Lung (tissue), 12 donors: Measurements from ENCODE around the gene SLC9A7. TPM values are rescaled to one million over a fixed set of nuclear protein-coding genes. Genes with fewer than 3 reads are reported as not detected.

ENCODE experiments used
- ATAC-seq: fragments of 200-7000 bp; cut with Tn5 transposase; one replicate; pipeline ENCODE4 v1.9.1; 2020; ENCODE audit warnings: moderate number of reproducible peaks; ENCODE audit not compliant: insufficient read depth, low FRiP score
- DNase-seq, 3 donors: peaks; one replicate each; pipeline ENCODE4 v3.0.0-alpha.2; 2013 to 2017
- H3K27ac ChIP-seq, 2 donors: one replicate each; pipeline ENCODE4 v1.5.1; 2013; ENCODE audit warnings: mild to moderate bottlenecking in 2 of 2, moderate library complexity in 2 of 2, control low read depth in 1 of 2, inconsistent platforms in 1 of 2, low read depth in 1 of 2, low read length in 1 of 2
- H3K27me3 ChIP-seq, 3 donors: one replicate each; pipeline ENCODE4 v1.5.1; 2013; ENCODE audit warnings: low read length in 2 of 3; ENCODE audit not compliant: control insufficient read depth in 3 of 3, insufficient read depth in 3 of 3
- H3K36me3 ChIP-seq, 4 donors: one replicate each; pipeline ENCODE4 v1.5.1; 2013; ENCODE audit warnings: low read length in 4 of 4, mild to moderate bottlenecking in 1 of 4, moderate library complexity in 1 of 4; ENCODE audit not compliant: control insufficient read depth in 4 of 4, insufficient read depth in 4 of 4
- H3K4me1 ChIP-seq, 5 donors: one replicate each; pipeline ENCODE4 v1.5.1; 2013; ENCODE audit warnings: low read length in 5 of 5, mild to moderate bottlenecking in 2 of 5, moderate library complexity in 1 of 5; ENCODE audit not compliant: control insufficient read depth in 5 of 5, insufficient read depth in 5 of 5
- H3K4me3 ChIP-seq: one replicate; pipeline ENCODE4 v1.5.1; 2013; ENCODE audit warnings: mild to moderate bottlenecking, control low read depth, moderate library complexity
- H3K9ac ChIP-seq, 2 donors: one replicate each; pipeline ENCODE4 v1.5.1; 2013; ENCODE audit warnings: low read length in 2 of 2, control low read depth in 1 of 2; ENCODE audit not compliant: insufficient read depth in 1 of 2
- H3K9me3 ChIP-seq, 4 donors: one replicate each; pipeline ENCODE4 v1.5.1; 2013; ENCODE audit warnings: low read length in 3 of 4, mild to moderate bottlenecking in 1 of 4, moderate library complexity in 1 of 4; ENCODE audit not compliant: control insufficient read depth in 4 of 4, insufficient read depth in 3 of 4
- CTCF ChIP-seq: IDR thresholded peaks from 2 replicates; pipeline ENCODE4 v1.5.1; 2012; ENCODE audit warnings: mild to moderate bottlenecking; ENCODE audit errors: control extremely low read depth, extremely low read depth
- WGBS, 2 donors: extraction: QIAGEN DNeasy Blood & Tissue Kit; methylation state at CpG; one replicate each; pipeline ENCODE4 v1.1.7; 2013; 5-methylcytosine and 5-hydroxymethylcytosine counted together
- polyA plus RNA-seq, 2 donors: library from polyadenylated mRNA; stranded (reverse); fragments of 200-250 nt; gene quantifications; one replicate each; pipeline ENCODE4 v1.2.1, GENCODE V29; 2013
- total RNA-seq, 2 donors: library from RNA; depleted of rRNA in 1 of 2; stranded (reverse); fragments of >200 nt in 1 of 2; gene quantifications; one replicate each; pipeline ENCODE4 v1.2.1, GENCODE V29; 2014 to 2021
- donor health status: control.
- donor health status: control.
- donor health status: Bipolar disorder and iron deficiency.
- donor health status: healthy.
- donor health status: DM: yes; HTN: yes; CAD: no.

Gene SLC9A7
- total and polyA plus RNA-seq, 4 donors: 1.2 to 6.9 (median 3.6) TPM

GRCh38 chrX:46750889-46751288 is 8.0 kb downstream of the SLC9A7 start:
- Histone ChIP-seq H3K4me3 (no peak overlapping the region), H3K9ac (no peak overlapping the region), H3K27ac (no peak overlapping the region), H3K4me1 (no peaks in the 10 kb centered on the region), H3K36me3 (no peaks in the 10 kb centered on the region), H3K27me3 (peaks cover 0 to 2% (median 0%) of the 10 kb centered on the region in 3 donors), H3K9me3 (no peaks in the 10 kb centered on the region)
- 63 to 75% methylated on average over 1 of the region's 1 CpG for whole genome bisulfite sequencing, 2 donors
- ATAC-seq (no peak), DNase-seq (no peak)
- no peak for TF ChIP-seq CTCF

GRCh38 chrX:46744009-46744408 is 14.9 kb downstream of the SLC9A7 start:
- Histone ChIP-seq H3K9me3 (no peaks in the 10 kb centered on the region), H3K9ac (no peak overlapping the region), H3K27me3 (peaks cover 0 to 6% (median 0%) of the 10 kb centered on the region in 3 donors), H3K4me1 (no peaks in the 10 kb centered on the region), H3K27ac (no peak overlapping the region), H3K4me3 (no peak overlapping the region), H3K36me3 (no peaks in the 10 kb centered on the region)
- 55 to 67% methylated on average over 3 of the region's 3 CpGs for WGBS, 2 donors
- DNase-seq: no peak
- ATAC-seq: no peak
- TF ChIP-seq CTCF: no peak

GRCh38 chrX:46743046-46743445 is 15.9 kb downstream of the SLC9A7 start:
- DNase-seq (no peak), ATAC-seq (no peak)
- 71 to 80% methylated on average over 1 of the region's 1 CpG for WGBS, 2 donors
- Histone ChIP-seq H3K27me3 (peaks cover 0 to 6% (median 0%) of the 10 kb centered on the region in 3 donors), H3K36me3 (no peaks in the 10 kb centered on the region), H3K4me3 (no peak overlapping the region), H3K27ac (no peak overlapping the region), H3K9me3 (no peaks in the 10 kb centered on the region), H3K9ac (no peak overlapping the region), H3K4me1 (no peaks in the 10 kb centered on the region)
- TF ChIP-seq CTCF: no peak

- WGBS, 2 donors: 34 to 74% methylated on average over 1 of the region's 1 CpG
- DNase-seq: no peak
These were observed 19.2 kb downstream of the SLC9A7 start for GRCh38 chrX:46739736-46740135.

More at GRCh38 chrX:46739736-46740135, 19.2 kb downstream of the SLC9A7 start:
- Histone ChIP-seq H3K27me3 (peaks cover 0 to 6% (median 0%) of the 10 kb centered on the region in 3 donors), H3K9me3 (peaks cover 0 to 3% (median 0%) of the 10 kb centered on the region in 4 donors), H3K4me3 (no peak overlapping the region), H3K36me3 (no peaks in the 10 kb centered on the region), H3K9ac (no peak overlapping the region), H3K4me1 (no peaks in the 10 kb centered on the region), H3K27ac (no peak overlapping the region)
- ATAC-seq: no peak
- TF ChIP-seq CTCF: no peak
